Skeletal muscle tissue (tissue), 1 donor: ENCODE results near the gene TAF1L. TPM values are rescaled to one million over a fixed set of nuclear protein-coding genes. Genes with fewer than 3 reads are reported as not detected.

ENCODE experiments used
- total RNA-seq: library from RNA; depleted of rRNA; stranded (reverse); fragments of >200 nt; gene quantifications from one replicate; pipeline ENCODE4 v1.2.3, GENCODE V29; 2014

The TAF1L gene
- total RNA-seq, 1 donor from 2014 or later: not detected

Other genes starting within 250 kb of the TAF1L start
- gene RIGI, start 109.5 kb downstream of the TAF1L start, total RNA-seq: 9.4 TPM
- 3.1 TPM for gene SMIM27, start 83.3 kb downstream of the TAF1L start, total RNA-seq
- 15.1 TPM for gene TOPORS, start 83.1 kb downstream of the TAF1L start, total RNA-seq
- 37.6 TPM for gene NDUFB6, start 62.5 kb downstream of the TAF1L start, total RNA-seq
- 0.52 TPM for gene TMEM215, start 147.9 kb upstream of the TAF1L start, total RNA-seq